Breast epithelium (tissue), 4 donors: ENCODE data around the gene IGF1R. TPM values are rescaled to one million over a fixed set of nuclear protein-coding genes. Genes with fewer than 3 reads are reported as not detected.

Experiments used
- DNase-seq, 2 donors: peaks; one replicate each; pipeline ENCODE4 v3.0.0-alpha.2; 2019; ENCODE audit warnings: low spot score in 2 of 2
- H3K27ac ChIP-seq, 2 donors: fragments of 200-600 bp; sonication (generic) in 1 of 2; one replicate each; pipeline ENCODE4 v1.5.1; 2016 to 2019; ENCODE audit warnings: mild to moderate bottlenecking in 1 of 2
- H3K27me3 ChIP-seq, 2 donors: fragments of 200-600 bp; sonication (generic) in 1 of 2; one replicate each; pipeline versions ENCODE4 v1.5.1 to v1.6.0; 2017 to 2019; ENCODE audit warnings: control low read depth in 1 of 2, mild to moderate bottlenecking in 1 of 2
- H3K36me3 ChIP-seq: fragments of 200-600 bp; one replicate; pipeline ENCODE4 v1.5.1; 2019
- H3K4me1 ChIP-seq, 2 donors: fragments of 200-600 bp; sonication (generic); one replicate each; pipeline ENCODE4 v1.5.1; 2016 to 2019; ENCODE audit warnings: control low read depth in 1 of 2
- H3K4me3 ChIP-seq, 3 donors: fragments of 200-600 bp; sonication (generic); 1 replicate in 2 of 3; 2 replicates in 1 of 3; pipeline ENCODE4 v1.5.1; 2016 to 2019; ENCODE audit warnings: mild to moderate bottlenecking in 3 of 3, moderate library complexity in 2 of 3
- H3K9me3 ChIP-seq, 2 donors: fragments of 200-600 bp; sonication (generic) in 1 of 2; one replicate each; pipeline ENCODE4 v1.5.1; 2016 to 2019; ENCODE audit warnings: control low read depth in 1 of 2
- POLR2A ChIP-seq: fragments of 450-650 bp; IDR thresholded peaks from one replicate; pipeline ENCODE4 v1.6.1; 2016; ENCODE audit warnings: antibody characterized with exemption, mild to moderate bottlenecking, moderate library complexity
- POLR2AphosphoS5 ChIP-seq, 3 donors: sonication (generic); formaldehyde crosslinking; IDR thresholded peaks; one replicate each; pipeline ENCODE4 v1.6.1; 2017; ENCODE audit warnings: antibody characterized with exemption in 3 of 3
- intact Hi-C: fragments of 100-400 bp; cut with DNase I; formaldehyde crosslinking; loops from one replicate; pipeline ENCODE4 v1.15.1; 2023; ENCODE audit warnings: low total_unique reads
- total RNA-seq, 3 donors: library from RNA; depleted of rRNA; stranded (reverse); fragments of >200 nt; gene quantifications; one replicate each; pipeline ENCODE4 v1.1.0, GENCODE V29; 2016
- TF ChIP-seq, protein P1 (sequence below), 3 donors: fragments of 450-650 bp; IDR thresholded peaks; one replicate each; pipeline ENCODE4 v1.5.1; 2016 to 2017; ENCODE audit warnings: antibody characterized with exemption in 3 of 3, mild to moderate bottlenecking in 3 of 3, moderate library complexity in 3 of 3

IGF1R gene
- total RNA-seq, 3 donors from 2014 or later, result 61.8 to 146 (median 103) TPM

DNA sequence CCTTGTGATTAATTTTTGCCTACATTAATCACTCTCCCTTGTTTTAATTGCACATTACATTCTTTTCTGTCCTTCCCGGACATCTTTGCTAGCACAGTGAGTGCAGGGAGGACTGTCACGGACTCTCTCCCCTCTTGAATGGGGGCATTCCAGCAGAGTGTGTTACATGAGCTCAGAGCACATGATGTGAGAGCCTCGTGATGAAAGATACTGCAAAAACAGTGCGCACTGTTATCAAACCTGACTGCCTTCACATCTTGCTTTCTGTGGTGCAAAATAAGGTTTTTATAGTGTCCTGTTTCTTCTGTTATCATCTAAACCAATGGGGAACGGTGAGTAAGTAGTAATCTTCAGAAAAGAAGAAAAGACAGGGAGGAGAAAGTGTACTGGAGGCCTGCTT lies 191.7 kb downstream of the IGF1R start:
- H3K9me3 ChIP-seq, result no peaks in the 10 kb centered on the region
- H3K4me1 ChIP-seq, result peaks cover 0 to 4% of the 10 kb centered on the region in 2 donors
- H3K27ac ChIP-seq, result no peak overlapping the region
- no peaks in the 10 kb centered on the region for H3K36me3 ChIP-seq
- no peaks in the 10 kb centered on the region for H3K27me3 ChIP-seq
- no peak overlapping the region for H3K4me3 ChIP-seq
- intact Hi-C loops, result no loop called here
- TF ChIP-seq, protein P1, sequence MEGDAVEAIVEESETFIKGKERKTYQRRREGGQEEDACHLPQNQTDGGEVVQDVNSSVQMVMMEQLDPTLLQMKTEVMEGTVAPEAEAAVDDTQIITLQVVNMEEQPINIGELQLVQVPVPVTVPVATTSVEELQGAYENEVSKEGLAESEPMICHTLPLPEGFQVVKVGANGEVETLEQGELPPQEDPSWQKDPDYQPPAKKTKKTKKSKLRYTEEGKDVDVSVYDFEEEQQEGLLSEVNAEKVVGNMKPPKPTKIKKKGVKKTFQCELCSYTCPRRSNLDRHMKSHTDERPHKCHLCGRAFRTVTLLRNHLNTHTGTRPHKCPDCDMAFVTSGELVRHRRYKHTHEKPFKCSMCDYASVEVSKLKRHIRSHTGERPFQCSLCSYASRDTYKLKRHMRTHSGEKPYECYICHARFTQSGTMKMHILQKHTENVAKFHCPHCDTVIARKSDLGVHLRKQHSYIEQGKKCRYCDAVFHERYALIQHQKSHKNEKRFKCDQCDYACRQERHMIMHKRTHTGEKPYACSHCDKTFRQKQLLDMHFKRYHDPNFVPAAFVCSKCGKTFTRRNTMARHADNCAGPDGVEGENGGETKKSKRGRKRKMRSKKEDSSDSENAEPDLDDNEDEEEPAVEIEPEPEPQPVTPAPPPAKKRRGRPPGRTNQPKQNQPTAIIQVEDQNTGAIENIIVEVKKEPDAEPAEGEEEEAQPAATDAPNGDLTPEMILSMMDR (IDR thresholded peaks at IDR 0.05), result no peak
- TF ChIP-seq POLR2AphosphoS5 (IDR thresholded peaks at IDR 0.05), result no peak
- DNase-seq, result no peak

DNA sequence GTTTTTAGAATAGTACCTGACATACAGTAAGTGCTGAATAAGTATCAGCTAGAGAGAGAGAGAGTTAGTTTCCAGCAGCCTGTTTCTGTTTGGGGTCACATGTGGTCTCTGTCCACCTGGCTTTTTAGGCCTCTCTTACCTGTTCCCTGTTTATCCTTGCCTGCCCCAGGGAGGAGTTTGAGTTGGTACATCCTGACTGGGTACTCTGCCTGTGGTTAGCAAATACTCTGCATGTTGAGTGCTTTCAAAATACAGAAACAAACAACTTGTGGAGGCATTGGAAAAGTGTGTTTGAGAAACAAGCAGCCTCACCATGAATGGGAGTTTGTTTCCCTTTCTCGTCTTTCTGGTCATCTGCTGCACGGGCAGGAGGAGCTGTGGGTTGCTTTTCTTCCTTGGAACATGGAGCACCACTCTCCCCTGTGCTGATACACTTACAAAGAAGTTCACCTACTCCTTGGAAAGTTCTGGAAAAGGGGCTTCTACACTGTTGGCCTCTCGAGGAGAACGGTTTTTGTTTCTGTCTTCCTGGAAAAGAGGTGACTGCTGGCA lies 193.2 kb downstream of the IGF1R start:
- Histone ChIP-seq H3K9me3 (no peaks in the 10 kb centered on the region), H3K36me3 (no peaks in the 10 kb centered on the region), H3K4me1 (peaks cover 0 to 4% of the 10 kb centered on the region in 2 donors), H3K27me3 (no peaks in the 10 kb centered on the region), H3K4me3 (no peak overlapping the region), H3K27ac (peak overlapping the region in 1 of 2 donors; percentile 49)
- no peak for DNase-seq
- intact Hi-C loops, result no loop called here
- TF ChIP-seq, protein P1 (IDR thresholded peaks at IDR 0.05), result no peak
- no peak for TF ChIP-seq POLR2AphosphoS5 (IDR thresholded peaks at IDR 0.05)
- no peak for TF ChIP-seq POLR2A

DNA sequence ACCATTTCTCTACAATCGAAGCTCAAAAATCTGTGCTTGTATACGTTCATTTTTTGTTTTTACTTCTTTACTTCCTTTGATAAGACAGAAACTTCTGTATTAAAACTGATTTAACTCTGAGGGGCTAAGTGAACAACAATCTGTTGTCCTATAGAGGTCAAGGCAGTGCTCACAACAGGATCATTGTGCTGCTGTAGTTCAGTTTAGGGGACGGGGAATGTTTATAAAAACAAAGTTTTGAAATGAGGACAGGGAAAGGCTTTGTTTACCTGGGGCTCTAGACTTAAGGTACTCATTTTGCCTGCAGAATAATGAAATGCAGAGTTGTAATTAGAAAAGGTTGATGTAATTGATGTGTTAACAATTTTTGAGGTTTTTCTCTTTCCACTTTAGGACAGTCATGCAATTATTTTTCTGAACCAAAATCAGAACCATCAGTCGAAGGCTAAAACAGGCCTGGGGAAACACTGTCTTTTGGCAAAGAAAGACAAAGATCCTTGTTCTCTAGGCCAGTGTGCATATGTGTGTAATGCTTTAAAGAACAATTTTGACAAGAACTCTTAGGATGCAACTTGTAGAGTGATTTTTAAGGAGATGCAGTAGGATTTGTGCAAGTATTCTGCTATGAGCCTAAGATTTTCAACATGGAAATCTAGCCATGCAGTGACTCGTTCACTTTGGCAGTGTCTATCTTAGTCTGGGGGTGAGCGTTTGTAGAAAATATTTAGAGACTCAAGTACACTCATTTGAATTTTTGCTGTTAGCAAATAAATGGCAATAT lies 194.0 kb downstream of the IGF1R start:
- peaks cover 0 to 4% of the 10 kb centered on the region in 2 donors for H3K4me1 ChIP-seq
- TF ChIP-seq POLR2A, result no peak
- TF ChIP-seq POLR2AphosphoS5 (IDR thresholded peaks at IDR 0.05), result no peak
- TF ChIP-seq, protein P1 (IDR thresholded peaks at IDR 0.05), result no peak
- H3K9me3 ChIP-seq, result no peaks in the 10 kb centered on the region
- intact Hi-C loops, result no loop called here
- H3K36me3 ChIP-seq, result no peaks in the 10 kb centered on the region
- H3K27ac ChIP-seq, result peak overlapping the region in 1 of 2 donors; percentile 49
- no peaks in the 10 kb centered on the region for H3K27me3 ChIP-seq
- DNase-seq, result no peak
- no peak overlapping the region for H3K4me3 ChIP-seq

DNA sequence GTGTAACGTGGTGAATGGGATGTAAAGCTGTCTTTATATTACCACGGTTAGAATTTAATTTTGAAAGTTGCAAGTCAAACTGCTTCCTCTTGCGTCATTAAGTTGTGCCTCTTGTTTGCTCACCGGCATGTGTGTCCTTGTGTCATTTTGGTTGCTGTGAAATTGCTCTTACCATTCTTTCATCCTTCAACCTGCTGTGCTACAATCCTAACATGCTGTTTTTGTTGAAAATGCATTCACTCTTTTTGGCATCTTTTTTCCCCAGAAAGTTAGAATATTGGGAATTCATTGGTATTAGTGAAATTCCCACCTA lies 194.6 kb downstream of the IGF1R start:
- TF ChIP-seq, protein P1 (IDR thresholded peaks at IDR 0.05), result no peak
- TF ChIP-seq POLR2A, result no peak
- no peak for TF ChIP-seq POLR2AphosphoS5 (IDR thresholded peaks at IDR 0.05)
- peaks cover 0 to 4% of the 10 kb centered on the region in 2 donors for H3K4me1 ChIP-seq
- intact Hi-C loops, result no loop called here
- no peaks in the 10 kb centered on the region for H3K27me3 ChIP-seq
- no peak for DNase-seq
- H3K27ac ChIP-seq, result peak overlapping the region in 1 of 2 donors; percentile 49
- H3K36me3 ChIP-seq, result no peaks in the 10 kb centered on the region
- H3K4me3 ChIP-seq, result no peak overlapping the region
- no peaks in the 10 kb centered on the region for H3K9me3 ChIP-seq

DNA sequence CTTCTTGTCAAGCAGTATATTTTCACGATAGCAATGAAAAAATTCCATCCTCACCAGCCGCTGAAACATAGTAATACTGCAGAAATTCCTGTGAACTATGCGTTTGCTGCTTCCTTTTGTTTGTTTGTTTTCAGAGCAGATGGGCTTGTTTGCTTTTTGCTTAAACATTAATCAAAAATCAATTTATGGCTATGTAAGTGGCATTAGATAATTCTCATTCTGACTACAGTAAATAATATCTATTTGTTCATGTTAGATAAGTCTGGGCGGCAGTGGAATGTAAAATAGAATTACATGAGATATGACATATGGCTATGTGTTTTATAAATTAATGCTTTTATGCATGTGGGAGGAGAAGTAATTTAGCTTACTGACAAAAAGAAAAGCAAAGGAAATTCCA lies 195.5 kb downstream of the IGF1R start:
- Histone ChIP-seq H3K36me3 (no peaks in the 10 kb centered on the region), H3K27me3 (no peaks in the 10 kb centered on the region), H3K27ac (no peak overlapping the region), H3K4me3 (no peak overlapping the region), H3K9me3 (no peaks in the 10 kb centered on the region), H3K4me1 (peaks cover 0 to 4% of the 10 kb centered on the region in 2 donors)
- intact Hi-C loops, result no loop called here
- no peak for DNase-seq
- no peak for TF ChIP-seq POLR2A
